ENCODE measurements around the gene CRK. TPM values are rescaled to one million over a fixed set of nuclear protein-coding genes. Genes with fewer than 3 reads are reported as not detected.

CRK gene
- total RNA-seq = 10 to 100 TPM; 61.5 to 88.7 (median 76.1) TPM
- 10 to 100 TPM; 33.6 to 68.4 (median 48.0) TPM for polyA plus RNA-seq

GRCh38 chr17:1455797-1456599 lies at the start of gene CRK:
Gene CRK (minus strand): TSS chr17:1456232. CDS start chr17:1456117, 115 bp downstream.
- peak; percentile 98 for DNase-seq
- Histone ChIP-seq H3K9me3 (no peaks in the 10 kb centered on the region), H3K27me3 (no peaks in the 10 kb centered on the region), H3K4me3 (peak within 1 kb of the TSS; percentile 64 to 98 (median 81)), H3K36me3 (peaks cover 0 to 10% (median 0%) of the 10 kb centered on the region in 4 donors), H3K27ac (peak within 1 kb of the TSS; percentile 96 to 100 (median 98)), H3K4me1 (peaks cover 0 to 62% (median 55%) of the 10 kb centered on the region in 4 donors)
- intact Hi-C loops (cut with DNase I) = loop anchor here (1.0 to 2.0 kb wide), 3 partner anchors 33 to 91 kb away; partner anchors contain the start of gene INPP5K
- no peak for TF ChIP-seq CTCF (IDR thresholded peaks at IDR 0.05)
- TF ChIP-seq POLR2A (IDR thresholded peaks at IDR 0.05) = peak; percentile 53 to 81
- TF ChIP-seq EP300 (IDR thresholded peaks at IDR 0.05) = peak in 1 of 4 donors; percentile 38
- peak; percentile 89 to 98 (median 96) for TF ChIP-seq POLR2AphosphoS5 (IDR thresholded peaks at IDR 0.05)
- 0 to 1% methylated on average over 93 of the region's 93 CpGs for WGBS, 2 donors

GRCh38 chr17:1505586-1505985 lies 49.6 kb upstream of the CRK start:
- 91 to 92% methylated on average over 5 of the region's 5 CpGs for WGBS, 2 donors
- Histone ChIP-seq H3K4me1 (peaks cover 0 to 4% (median 2%) of the 10 kb centered on the region in 4 donors), H3K36me3 (peaks cover 7 to 76% (median 33%) of the 10 kb centered on the region in 4 donors), H3K27ac (no peak overlapping the region), H3K27me3 (no peaks in the 10 kb centered on the region), H3K4me3 (no peak overlapping the region), H3K9me3 (no peaks in the 10 kb centered on the region)
- intact Hi-C loops (cut with DNase I) = no loop called here
- TF ChIP-seq EP300 (IDR thresholded peaks at IDR 0.05) (no peak), POLR2AphosphoS5 (IDR thresholded peaks at IDR 0.05) (no peak), CTCF (IDR thresholded peaks at IDR 0.05) (no peak), POLR2A (IDR thresholded peaks at IDR 0.05) (no peak)
- DNase-seq = no peak

GRCh38 chr17:1504866-1505265 lies 48.8 kb upstream of the CRK start:
- WGBS, 2 donors = 90 to 92% methylated on average over 3 of the region's 3 CpGs

GRCh38 chr17:1503699-1504098 lies 47.7 kb upstream of the CRK start:
- WGBS, 2 donors = 77 to 89% methylated on average over 10 of the region's 10 CpGs
- Histone ChIP-seq H3K36me3 (peaks cover 7 to 77% (median 24%) of the 10 kb centered on the region in 4 donors), H3K27ac (no peak overlapping the region), H3K4me1 (no peaks in the 10 kb centered on the region), H3K4me3 (no peak overlapping the region), H3K9me3 (no peaks in the 10 kb centered on the region), H3K27me3 (no peaks in the 10 kb centered on the region)
- no peak for DNase-seq
- intact Hi-C loops (cut with DNase I) = no loop called here
- TF ChIP-seq EP300 (IDR thresholded peaks at IDR 0.05) = no peak
- TF ChIP-seq POLR2A (IDR thresholded peaks at IDR 0.05) = no peak
- no peak for TF ChIP-seq POLR2AphosphoS5 (IDR thresholded peaks at IDR 0.05)
- no peak for TF ChIP-seq CTCF (IDR thresholded peaks at IDR 0.05)

More at GRCh38 chr17:1504866-1505265, 48.8 kb upstream of the CRK start:
- H3K4me1 ChIP-seq = no peaks in the 10 kb centered on the region
- H3K4me3 ChIP-seq = no peak overlapping the region
- H3K36me3 ChIP-seq = peaks cover 7 to 76% (median 31%) of the 10 kb centered on the region in 4 donors
- H3K9me3 ChIP-seq = no peaks in the 10 kb centered on the region
- no peak for DNase-seq
- no peak for TF ChIP-seq EP300 (IDR thresholded peaks at IDR 0.05)
- no peak for TF ChIP-seq POLR2AphosphoS5 (IDR thresholded peaks at IDR 0.05)
- TF ChIP-seq POLR2A (IDR thresholded peaks at IDR 0.05) = no peak
- no peak for TF ChIP-seq CTCF (IDR thresholded peaks at IDR 0.05)
- H3K27me3 ChIP-seq = no peaks in the 10 kb centered on the region
- no peak overlapping the region for H3K27ac ChIP-seq
- intact Hi-C loops (cut with DNase I) = no loop called here

Data from sigmoid colon (tissue), 7 donors.